ENCODE data around the gene GABRR3.

The GABRR3 gene

DNA sequence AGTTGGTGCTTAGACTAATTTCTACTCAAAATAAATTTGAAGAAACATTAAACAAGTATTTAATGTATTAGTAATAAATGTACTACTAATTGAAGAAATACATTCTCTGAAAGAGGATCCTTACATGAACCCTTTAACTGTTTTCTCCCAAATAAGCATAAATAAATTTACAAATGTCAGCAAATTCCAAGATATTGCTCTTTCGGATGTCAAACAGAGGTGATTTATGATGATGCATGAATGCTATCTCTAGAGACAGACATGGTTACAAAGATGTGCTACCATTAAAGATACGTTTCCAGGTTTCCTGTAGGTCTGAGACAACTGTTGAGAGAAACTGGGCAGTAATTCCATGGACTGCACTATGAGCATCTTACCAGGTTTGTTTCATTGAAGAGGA is 629 bp downstream of the GABRR3 start:
- no peak overlapping the region for H2AFZ ChIP-seq (ENCODE audit: low read length)
- no peak overlapping the region for H3K4me2 ChIP-seq (ENCODE audit: low read depth, low read length)
- no peak overlapping the region for H3K27ac ChIP-seq (ENCODE audit: low read length)
- H3K9ac ChIP-seq (ENCODE audit: low read length) = no peak overlapping the region
- no peak for TF ChIP-seq EZH2phosphoT487 (IDR thresholded peaks at IDR 0.05; ENCODE audit: low read length)
- no peak for TF ChIP-seq EZH2 (optimal IDR thresholded peaks at IDR 0.05; ENCODE audit: low read depth, low read length)
- TF ChIP-seq, protein P1, sequence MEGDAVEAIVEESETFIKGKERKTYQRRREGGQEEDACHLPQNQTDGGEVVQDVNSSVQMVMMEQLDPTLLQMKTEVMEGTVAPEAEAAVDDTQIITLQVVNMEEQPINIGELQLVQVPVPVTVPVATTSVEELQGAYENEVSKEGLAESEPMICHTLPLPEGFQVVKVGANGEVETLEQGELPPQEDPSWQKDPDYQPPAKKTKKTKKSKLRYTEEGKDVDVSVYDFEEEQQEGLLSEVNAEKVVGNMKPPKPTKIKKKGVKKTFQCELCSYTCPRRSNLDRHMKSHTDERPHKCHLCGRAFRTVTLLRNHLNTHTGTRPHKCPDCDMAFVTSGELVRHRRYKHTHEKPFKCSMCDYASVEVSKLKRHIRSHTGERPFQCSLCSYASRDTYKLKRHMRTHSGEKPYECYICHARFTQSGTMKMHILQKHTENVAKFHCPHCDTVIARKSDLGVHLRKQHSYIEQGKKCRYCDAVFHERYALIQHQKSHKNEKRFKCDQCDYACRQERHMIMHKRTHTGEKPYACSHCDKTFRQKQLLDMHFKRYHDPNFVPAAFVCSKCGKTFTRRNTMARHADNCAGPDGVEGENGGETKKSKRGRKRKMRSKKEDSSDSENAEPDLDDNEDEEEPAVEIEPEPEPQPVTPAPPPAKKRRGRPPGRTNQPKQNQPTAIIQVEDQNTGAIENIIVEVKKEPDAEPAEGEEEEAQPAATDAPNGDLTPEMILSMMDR (IDR thresholded peaks at IDR 0.05; ENCODE audit: low read length) = no peak
- no peaks in the 10 kb centered on the region for H4K20me1 ChIP-seq (ENCODE audit: insufficient read depth, low read length)
- no peak for DNase-seq
- no peaks in the 10 kb centered on the region for H3K27me3 ChIP-seq (replicated peaks; ENCODE audit: insufficient read depth, low read length)
- H3K9me2 ChIP-seq (replicated peaks; ENCODE audit: insufficient read depth, low read length) = no peaks in the 10 kb centered on the region
- no peaks in the 10 kb centered on the region for H3K36me3 ChIP-seq (replicated peaks; ENCODE audit: insufficient read depth, low read length)
- no peaks in the 10 kb centered on the region for H3K79me2 ChIP-seq (ENCODE audit: low read length)
- no peaks in the 10 kb centered on the region for H3F3A ChIP-seq (ENCODE audit: insufficient read depth, low read length)
- H3K9me3 ChIP-seq (replicated peaks; ENCODE audit: insufficient read depth, low read length) = no peaks in the 10 kb centered on the region
- no peak overlapping the region for H3K4me3 ChIP-seq (ENCODE audit: low read length)
- no peaks in the 10 kb centered on the region for H3K4me1 ChIP-seq (ENCODE audit: low read length)

DNA sequence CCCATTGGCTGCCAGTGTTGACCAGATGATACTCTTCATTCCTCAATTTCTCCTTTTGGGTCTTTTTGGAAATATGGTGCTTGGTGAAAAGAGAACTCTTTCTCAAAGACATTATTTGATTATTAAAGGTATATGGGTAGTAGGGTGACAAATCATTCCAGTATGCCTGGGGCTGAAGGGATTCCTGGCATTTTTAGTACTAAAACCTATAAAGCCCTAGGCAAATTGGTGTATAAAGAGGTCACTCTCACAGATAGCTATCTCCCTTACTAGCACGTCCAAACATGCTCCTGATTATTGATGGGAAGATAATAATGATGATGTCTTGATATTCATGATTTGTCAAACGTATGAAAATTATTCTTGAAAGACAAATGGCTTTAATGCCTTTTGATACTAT is 1.1 kb downstream of the GABRR3 start:
- Histone ChIP-seq H3K4me2 (ENCODE audit: low read depth, low read length) (no peak overlapping the region), H3K9me3 (replicated peaks; ENCODE audit: insufficient read depth, low read length) (no peaks in the 10 kb centered on the region), H3K9ac (ENCODE audit: low read length) (no peak overlapping the region), H3K27ac (ENCODE audit: low read length) (no peak overlapping the region), H4K20me1 (ENCODE audit: insufficient read depth, low read length) (no peaks in the 10 kb centered on the region), H3K4me3 (ENCODE audit: low read length) (no peak overlapping the region), H3F3A (ENCODE audit: insufficient read depth, low read length) (no peaks in the 10 kb centered on the region), H2AFZ (ENCODE audit: low read length) (no peak overlapping the region), H3K79me2 (ENCODE audit: low read length) (no peaks in the 10 kb centered on the region), H3K36me3 (replicated peaks; ENCODE audit: insufficient read depth, low read length) (no peaks in the 10 kb centered on the region), H3K9me2 (replicated peaks; ENCODE audit: insufficient read depth, low read length) (no peaks in the 10 kb centered on the region), H3K27me3 (replicated peaks; ENCODE audit: insufficient read depth, low read length) (no peaks in the 10 kb centered on the region), H3K4me1 (ENCODE audit: low read length) (peaks cover 3% of the 10 kb centered on the region; the same call in 1 of the 2 replicates)
- TF ChIP-seq EZH2 (optimal IDR thresholded peaks at IDR 0.05; ENCODE audit: low read depth, low read length) = no peak
- no peak for DNase-seq

DNA sequence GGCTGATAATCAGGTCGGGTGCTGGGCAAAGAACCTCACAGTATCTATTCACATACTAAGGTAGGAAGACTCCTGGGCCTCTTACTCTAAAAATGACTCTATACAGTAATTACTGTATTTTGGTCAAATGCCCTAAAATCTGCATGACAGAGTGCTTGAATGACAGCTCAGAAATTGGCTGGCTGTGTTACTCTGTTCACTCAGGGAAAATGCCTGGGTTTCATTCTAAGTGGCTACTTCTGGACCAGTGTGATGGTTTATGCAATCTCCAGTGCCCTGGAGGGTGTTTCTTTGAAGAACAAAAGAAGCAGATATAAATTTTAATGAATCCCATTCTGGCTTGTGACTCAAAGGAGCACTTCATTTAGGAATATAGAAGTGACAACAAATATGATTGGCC is 2.2 kb downstream of the GABRR3 start:
- Histone ChIP-seq H3K27ac (ENCODE audit: low read length) (no peak overlapping the region), H3K9ac (ENCODE audit: low read length) (no peak overlapping the region), H2AFZ (ENCODE audit: low read length) (no peak overlapping the region), H3K9me2 (replicated peaks; ENCODE audit: insufficient read depth, low read length) (no peaks in the 10 kb centered on the region), H3F3A (ENCODE audit: insufficient read depth, low read length) (no peaks in the 10 kb centered on the region), H3K79me2 (ENCODE audit: low read length) (no peaks in the 10 kb centered on the region), H3K9me3 (replicated peaks; ENCODE audit: insufficient read depth, low read length) (no peaks in the 10 kb centered on the region), H3K27me3 (replicated peaks; ENCODE audit: insufficient read depth, low read length) (no peaks in the 10 kb centered on the region), H4K20me1 (ENCODE audit: insufficient read depth, low read length) (no peaks in the 10 kb centered on the region), H3K4me3 (ENCODE audit: low read length) (no peak overlapping the region), H3K4me2 (ENCODE audit: low read depth, low read length) (no peak overlapping the region), H3K4me1 (ENCODE audit: low read length) (peaks cover 4% of the 10 kb centered on the region; the same call in 1 of the 2 replicates), H3K36me3 (replicated peaks; ENCODE audit: insufficient read depth, low read length) (no peaks in the 10 kb centered on the region)
- no peak for TF ChIP-seq EZH2 (optimal IDR thresholded peaks at IDR 0.05; ENCODE audit: low read depth, low read length)
- TF ChIP-seq, protein P1 (IDR thresholded peaks at IDR 0.05; ENCODE audit: low read length) = no peak
- TF ChIP-seq EZH2phosphoT487 (IDR thresholded peaks at IDR 0.05; ENCODE audit: low read length) = no peak
- no peak for DNase-seq

DNA sequence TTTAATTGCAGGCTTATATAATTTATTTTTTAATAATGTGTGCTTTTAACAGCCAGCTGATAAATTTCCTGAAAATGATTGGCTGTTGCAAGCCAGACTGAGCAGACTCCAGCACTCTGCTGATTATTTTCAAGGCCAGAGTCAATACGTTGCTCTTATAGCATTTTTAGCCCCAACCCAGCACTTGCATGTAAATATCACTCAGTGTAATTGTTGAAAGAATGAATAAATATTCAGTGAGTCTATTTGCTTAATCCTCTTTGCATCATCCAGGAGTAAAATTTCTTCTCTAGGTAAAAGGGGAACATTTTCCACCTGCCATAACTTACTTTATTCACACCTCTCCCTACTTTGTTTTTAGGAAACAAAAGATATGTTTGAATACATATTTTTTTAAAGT is 2.9 kb downstream of the GABRR3 start:
- H3K4me1 ChIP-seq (ENCODE audit: low read length) = peaks cover 4% of the 10 kb centered on the region; the same call in 1 of the 2 replicates
- H3K27ac ChIP-seq (ENCODE audit: low read length) = no peak overlapping the region
- H3K9ac ChIP-seq (ENCODE audit: low read length) = no peak overlapping the region
- no peak for TF ChIP-seq EZH2phosphoT487 (IDR thresholded peaks at IDR 0.05; ENCODE audit: low read length)
- no peaks in the 10 kb centered on the region for H3K36me3 ChIP-seq (replicated peaks; ENCODE audit: insufficient read depth, low read length)
- H4K20me1 ChIP-seq (ENCODE audit: insufficient read depth, low read length) = no peaks in the 10 kb centered on the region
- H2AFZ ChIP-seq (ENCODE audit: low read length) = no peak overlapping the region
- H3K4me3 ChIP-seq (ENCODE audit: low read length) = no peak overlapping the region
- H3K79me2 ChIP-seq (ENCODE audit: low read length) = no peaks in the 10 kb centered on the region
- H3K9me2 ChIP-seq (replicated peaks; ENCODE audit: insufficient read depth, low read length) = no peaks in the 10 kb centered on the region
- no peak for DNase-seq
- no peaks in the 10 kb centered on the region for H3K27me3 ChIP-seq (replicated peaks; ENCODE audit: insufficient read depth, low read length)
- H3K9me3 ChIP-seq (replicated peaks; ENCODE audit: insufficient read depth, low read length) = no peaks in the 10 kb centered on the region
- no peak overlapping the region for H3K4me2 ChIP-seq (ENCODE audit: low read depth, low read length)
- no peaks in the 10 kb centered on the region for H3F3A ChIP-seq (ENCODE audit: insufficient read depth, low read length)

All from MM.1S (cell line).